ENCODE results near the gene YPEL2. TPM values are rescaled to one million over a fixed set of nuclear protein-coding genes. Genes with fewer than 3 reads are reported as not detected.

Gene YPEL2
- total RNA-seq, 1 experiment from 2014 or later, result 4.7 TPM

DNA sequence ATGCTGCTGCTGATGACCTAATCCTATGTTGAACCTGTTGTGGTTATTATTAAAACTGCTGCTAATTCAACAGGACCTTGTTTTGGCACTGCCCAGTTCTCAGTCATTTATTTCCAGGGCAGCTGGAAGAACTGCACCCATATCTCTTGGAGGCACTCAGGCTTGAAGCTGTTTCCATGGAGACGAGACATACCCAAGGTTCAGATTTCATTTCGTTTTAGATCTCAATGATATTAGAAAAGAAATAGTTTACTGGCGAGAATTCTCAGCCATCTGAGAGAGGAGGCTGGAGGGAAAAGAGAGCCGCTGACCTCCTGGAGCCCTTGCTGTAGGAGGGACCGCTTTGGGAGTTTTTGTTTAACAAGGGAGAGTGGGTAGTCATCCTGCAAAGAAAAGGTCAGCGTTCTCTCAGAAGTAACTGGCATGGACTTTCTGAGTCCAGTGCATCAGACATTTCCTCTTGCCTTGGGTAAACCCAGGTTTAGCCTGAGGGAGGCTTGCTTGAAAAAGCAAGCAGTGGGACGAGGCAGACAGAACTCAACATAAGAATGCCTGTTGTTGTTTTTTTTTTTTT, 75.4 kb downstream of the YPEL2 start:
- Histone ChIP-seq H3K27me3 (ENCODE audit: insufficient read depth, low read length) (no peaks in the 10 kb centered on the region), H4K20me1 (ENCODE audit: insufficient read depth) (no peaks in the 10 kb centered on the region), H3K4me1 (ENCODE audit: control insufficient read depth in 1 of 2, insufficient read depth in 2 of 2, low read length in 2 of 2) (0 out of 4 replicates have a peak, but pooled peaks cover 0 to 3% of the 10 kb centered on the region in 2 experiments), H3K27ac (ENCODE audit: low read depth, low read length) (no peak overlapping the region), H3K9me3 (ENCODE audit: control insufficient read depth in 1 of 2, insufficient read depth in 1 of 2, low read depth in 1 of 2, low read length in 2 of 2) (peaks cover 0 to 8% of the 10 kb centered on the region in 2 experiments; a peak in 1 of 4 replicates), H3K9ac (ENCODE audit: low read length) (no peak overlapping the region), H2AFZ (ENCODE audit: low read depth, low read length, poor library complexity, severe bottlenecking) (no peak overlapping the region), H3K4me2 (ENCODE audit: low read length) (no peak overlapping the region), H3K79me2 (ENCODE audit: insufficient read depth, low read length) (no peaks in the 10 kb centered on the region), H3K9me2 (ENCODE audit: insufficient read depth) (no peaks in the 10 kb centered on the region), H3K4me3 (replicated peaks in 1 of 2; ENCODE audit: low read depth in 1 of 2, low read length in 2 of 2) (no peak overlapping the region), H3K36me3 (ENCODE audit: control insufficient read depth in 1 of 2, insufficient read depth in 2 of 2, low read length in 2 of 2) (no peaks in the 10 kb centered on the region)
- intact Hi-C loops (cut with micrococcal nuclease), result no loop called here
- ATAC-seq (no peak), DNase-seq (ENCODE audit: low read depth, low spot score) (no peak)
- ChIA-PET POLR2A (no interaction called here), CTCF (no interaction called here), RAD21 (ENCODE audit: low non-redundant PET in 1 of 2, low total read pairs in 2 of 2, uncharacterized antibody in 2 of 2, unreplicated experiment in 2 of 2) (no interaction called here)
- BruUV-seq (replicated peaks), result no TSS peak
- TF ChIP-seq SP1 (IDR thresholded peaks at IDR 0.05; ENCODE audit: low read depth) (no peak), CEBPB (IDR thresholded peaks at IDR 0.05; ENCODE audit: low read depth) (no peak), YY1 (IDR thresholded peaks at IDR 0.05; ENCODE audit: extremely low read depth, insufficient replicate concordance, low read depth, low read length) (no peak), POLR2A (IDR thresholded peaks at IDR 0.05; ENCODE audit: borderline replicate concordance, extremely low read depth, insufficient read depth, insufficient read length) (no peak), CBX3 (IDR thresholded peaks at IDR 0.05; ENCODE audit: low read depth) (no peak), EGR1 (IDR thresholded peaks at IDR 0.05; ENCODE audit: low read depth) (no peak), ZNF274 (IDR thresholded peaks at IDR 0.05; ENCODE audit: low read depth, low read length) (no peak), ZFX (IDR thresholded peaks at IDR 0.05) (no peak), RAD21 (IDR thresholded peaks at IDR 0.05; ENCODE audit: low read depth) (no peak), TCF7L2 (IDR thresholded peaks at IDR 0.05; ENCODE audit: borderline replicate concordance, extremely low read depth, insufficient read depth, insufficient read length) (no peak), CTCF (IDR thresholded peaks at IDR 0.05 in 2 of 3, conservative IDR thresholded peaks at IDR 0.05 in 1 of 3; ENCODE audit: borderline replicate concordance in 1 of 3, insufficient read depth in 1 of 3, low read depth in 2 of 3, low read length in 2 of 3) (no peak), JUND (IDR thresholded peaks at IDR 0.05) (no peak), FOSL1 (IDR thresholded peaks at IDR 0.05; ENCODE audit: low read depth) (no peak), ELF1 (IDR thresholded peaks at IDR 0.05; ENCODE audit: borderline replicate concordance, low read depth) (no peak), ZBTB33 (IDR thresholded peaks at IDR 0.05; ENCODE audit: extremely low read depth, insufficient replicate concordance, low read length) (no peak), EZH2 (IDR thresholded peaks at IDR 0.05) (no peak)
- TF ChIP-seq, protein P1, sequence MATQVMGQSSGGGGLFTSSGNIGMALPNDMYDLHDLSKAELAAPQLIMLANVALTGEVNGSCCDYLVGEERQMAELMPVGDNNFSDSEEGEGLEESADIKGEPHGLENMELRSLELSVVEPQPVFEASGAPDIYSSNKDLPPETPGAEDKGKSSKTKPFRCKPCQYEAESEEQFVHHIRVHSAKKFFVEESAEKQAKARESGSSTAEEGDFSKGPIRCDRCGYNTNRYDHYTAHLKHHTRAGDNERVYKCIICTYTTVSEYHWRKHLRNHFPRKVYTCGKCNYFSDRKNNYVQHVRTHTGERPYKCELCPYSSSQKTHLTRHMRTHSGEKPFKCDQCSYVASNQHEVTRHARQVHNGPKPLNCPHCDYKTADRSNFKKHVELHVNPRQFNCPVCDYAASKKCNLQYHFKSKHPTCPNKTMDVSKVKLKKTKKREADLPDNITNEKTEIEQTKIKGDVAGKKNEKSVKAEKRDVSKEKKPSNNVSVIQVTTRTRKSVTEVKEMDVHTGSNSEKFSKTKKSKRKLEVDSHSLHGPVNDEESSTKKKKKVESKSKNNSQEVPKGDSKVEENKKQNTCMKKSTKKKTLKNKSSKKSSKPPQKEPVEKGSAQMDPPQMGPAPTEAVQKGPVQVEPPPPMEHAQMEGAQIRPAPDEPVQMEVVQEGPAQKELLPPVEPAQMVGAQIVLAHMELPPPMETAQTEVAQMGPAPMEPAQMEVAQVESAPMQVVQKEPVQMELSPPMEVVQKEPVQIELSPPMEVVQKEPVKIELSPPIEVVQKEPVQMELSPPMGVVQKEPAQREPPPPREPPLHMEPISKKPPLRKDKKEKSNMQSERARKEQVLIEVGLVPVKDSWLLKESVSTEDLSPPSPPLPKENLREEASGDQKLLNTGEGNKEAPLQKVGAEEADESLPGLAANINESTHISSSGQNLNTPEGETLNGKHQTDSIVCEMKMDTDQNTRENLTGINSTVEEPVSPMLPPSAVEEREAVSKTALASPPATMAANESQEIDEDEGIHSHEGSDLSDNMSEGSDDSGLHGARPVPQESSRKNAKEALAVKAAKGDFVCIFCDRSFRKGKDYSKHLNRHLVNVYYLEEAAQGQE (IDR thresholded peaks at IDR 0.05; ENCODE audit: low read depth), result no peak
- TF ChIP-seq, protein P2, sequence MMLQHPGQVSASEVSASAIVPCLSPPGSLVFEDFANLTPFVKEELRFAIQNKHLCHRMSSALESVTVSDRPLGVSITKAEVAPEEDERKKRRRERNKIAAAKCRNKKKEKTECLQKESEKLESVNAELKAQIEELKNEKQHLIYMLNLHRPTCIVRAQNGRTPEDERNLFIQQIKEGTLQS (IDR thresholded peaks at IDR 0.05), result no peak
- TF ChIP-seq, protein P3, sequence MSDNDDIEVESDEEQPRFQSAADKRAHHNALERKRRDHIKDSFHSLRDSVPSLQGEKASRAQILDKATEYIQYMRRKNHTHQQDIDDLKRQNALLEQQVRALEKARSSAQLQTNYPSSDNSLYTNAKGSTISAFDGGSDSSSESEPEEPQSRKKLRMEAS (IDR thresholded peaks at IDR 0.05), result no peak

Data from HCT116 (cell line).